GM21737 (cell line): ENCODE results near the gene AMPH.

Experiments used
- ATAC-seq: cut with Tn5 transposase; IDR thresholded peaks from one replicate; pipeline ENCODE4 v1.9.1; 2021; ENCODE audit warnings: mild to moderate bottlenecking, moderate library complexity; ENCODE audit not compliant: unreplicated experiment

Gene AMPH

DNA sequence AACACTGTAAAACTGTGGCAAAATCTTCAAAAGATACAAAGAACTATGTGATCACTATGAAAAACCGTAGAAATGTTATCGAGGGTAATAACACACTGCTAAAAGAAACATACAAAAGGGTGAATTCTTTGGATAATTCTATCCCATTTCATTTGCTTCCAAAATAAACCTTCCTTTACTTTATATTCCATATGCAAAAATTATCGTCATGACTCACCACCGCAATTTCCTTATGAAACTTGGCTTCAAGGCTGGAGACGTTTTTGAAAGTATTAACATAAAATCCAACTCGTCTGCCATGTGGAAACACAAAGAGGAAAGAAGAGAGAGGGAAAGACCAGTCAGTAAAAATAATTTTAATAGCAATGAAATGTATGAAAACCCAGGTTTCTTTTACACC is 165.2 kb downstream of the AMPH start:
- no peak for ATAC-seq

DNA sequence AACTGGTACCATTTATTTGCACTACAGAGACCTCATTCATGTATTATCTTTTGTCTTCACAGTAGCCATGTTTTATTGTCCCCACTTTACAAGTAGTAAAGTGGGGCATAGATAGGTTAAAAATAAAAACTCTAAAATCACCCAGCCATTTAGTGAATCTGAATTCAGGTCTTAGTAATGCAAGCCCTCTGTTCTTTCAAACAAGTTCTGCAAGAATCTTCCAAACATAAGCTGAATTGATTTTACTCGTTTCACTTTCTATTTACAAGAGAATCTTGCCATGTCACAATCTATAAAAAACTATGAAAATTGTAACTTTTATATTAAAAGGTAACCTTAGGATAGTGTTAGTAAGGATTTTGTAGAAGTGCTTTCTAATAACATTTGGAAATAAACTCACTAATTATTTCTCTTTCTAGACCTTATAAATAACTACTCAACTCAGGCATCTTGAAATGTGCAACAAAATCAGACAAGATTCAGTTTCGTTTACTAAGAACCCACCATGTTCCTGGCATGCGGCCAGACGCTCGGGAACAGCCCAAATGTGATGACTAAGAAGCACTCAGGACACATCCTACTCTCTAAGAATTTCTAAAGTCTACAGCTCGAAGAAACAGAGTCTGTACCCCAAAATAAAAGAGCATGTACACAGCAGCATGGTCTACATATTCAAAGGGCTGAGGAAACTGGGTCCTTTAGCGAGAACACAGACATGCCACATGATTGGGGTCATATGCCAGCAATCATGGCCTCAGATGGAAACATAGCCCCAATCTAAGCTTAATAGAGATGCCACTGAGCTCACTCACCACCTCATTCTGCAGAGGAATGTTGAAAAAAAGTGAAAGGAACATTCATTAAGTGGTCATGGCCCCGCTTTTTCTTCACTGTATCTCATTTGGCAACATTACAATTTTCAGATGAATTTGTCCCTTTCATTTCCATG is 167.6 kb downstream of the AMPH start:
- peak; percentile 67 for ATAC-seq

- no peak for ATAC-seq
Observed at GRCh38 chr7:38462819-38463218, 168.4 kb downstream of the AMPH start.

- no peak for ATAC-seq
Observed at GRCh38 chr7:38461887-38462286, 169.3 kb downstream of the AMPH start.

DNA sequence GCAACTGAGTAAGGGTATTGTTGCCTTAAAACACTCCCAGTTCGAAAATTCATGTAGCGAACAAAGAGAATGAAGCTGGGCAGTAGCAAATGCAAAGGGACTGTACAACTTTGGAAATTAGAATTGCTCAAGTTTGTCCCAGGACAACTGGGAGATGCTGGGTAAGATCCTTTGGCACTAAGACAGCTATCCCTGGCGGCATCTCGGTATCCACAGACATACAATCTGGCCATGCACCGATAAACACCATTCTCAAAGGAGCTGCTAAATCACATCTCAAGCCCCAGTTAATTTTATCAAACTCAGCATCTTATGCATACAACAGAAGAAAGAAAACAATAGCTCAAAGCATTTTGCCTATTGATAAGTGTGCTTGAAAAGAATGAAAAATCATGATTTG is 177.3 kb downstream of the AMPH start:
- ATAC-seq, result no peak

DNA sequence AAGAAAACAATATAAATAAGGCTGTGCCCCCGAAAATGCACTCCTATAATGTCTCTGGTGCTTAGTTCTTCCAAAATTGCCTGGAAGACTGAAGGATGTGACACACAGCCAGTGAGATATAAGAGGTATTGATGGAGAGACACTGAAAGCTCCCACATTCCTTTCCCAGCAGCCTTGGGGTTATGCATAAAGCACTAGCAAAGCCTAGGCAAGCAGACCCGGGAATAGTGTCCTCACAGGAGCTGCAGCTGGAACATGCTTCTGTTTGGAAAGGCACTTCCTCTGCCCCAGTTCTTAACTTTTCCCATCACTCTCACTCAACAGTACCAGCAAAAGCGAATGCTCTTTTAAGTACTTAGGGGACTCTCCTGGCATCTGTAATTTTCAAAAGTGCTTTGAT is 178.0 kb downstream of the AMPH start:
- no peak for ATAC-seq

GRCh38 chr7:38452681-38453108 is 178.5 kb downstream of the AMPH start:
- no peak for ATAC-seq

DNA sequence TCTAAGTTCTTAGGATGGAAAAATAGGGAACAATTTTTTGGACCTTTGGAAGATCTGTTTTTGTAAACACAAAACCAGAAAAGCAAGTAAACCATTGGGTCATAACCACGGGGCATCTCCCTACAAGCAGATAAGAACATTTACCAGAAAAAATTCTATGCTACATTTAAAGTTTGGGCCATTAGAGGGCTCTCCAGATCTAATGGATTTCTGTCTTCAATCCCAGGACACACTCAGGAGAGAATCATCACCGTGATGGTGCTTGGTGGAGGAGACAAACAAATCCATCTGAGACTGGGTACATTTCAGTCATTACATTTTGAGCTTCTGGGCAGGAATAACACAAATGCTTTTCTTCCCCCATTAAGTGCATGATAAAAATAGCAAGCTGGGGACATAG is 179.3 kb downstream of the AMPH start:
- no peak for ATAC-seq

- no peak for ATAC-seq
Observed at GRCh38 chr7:38448584-38449234, 182.5 kb downstream of the AMPH start.

GRCh38 chr7:38448054-38448453 is 183.1 kb downstream of the AMPH start:
- ATAC-seq, result no peak

DNA sequence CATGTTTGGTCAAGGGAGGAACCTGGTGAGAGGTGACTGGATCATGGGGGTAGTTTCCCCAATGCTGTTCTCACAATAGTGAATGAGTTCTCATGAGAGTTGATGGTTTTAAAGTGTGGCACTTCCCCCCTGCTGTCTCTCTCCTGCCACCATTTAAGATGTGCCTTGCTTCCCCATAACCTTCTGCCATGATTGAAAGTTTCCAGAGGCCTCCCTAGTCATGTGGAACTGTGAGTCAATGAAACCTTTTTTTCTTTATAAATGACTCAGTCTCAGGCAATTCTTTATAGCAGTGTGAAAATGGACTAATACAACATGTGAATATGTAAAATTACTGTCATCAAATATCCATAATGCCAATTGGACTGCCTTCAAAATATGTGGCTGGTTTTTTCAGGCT is 192.2 kb downstream of the AMPH start:
- no peak for ATAC-seq

GRCh38 chr7:38432671-38433070 is 198.5 kb downstream of the AMPH start:
- ATAC-seq, result no peak

DNA sequence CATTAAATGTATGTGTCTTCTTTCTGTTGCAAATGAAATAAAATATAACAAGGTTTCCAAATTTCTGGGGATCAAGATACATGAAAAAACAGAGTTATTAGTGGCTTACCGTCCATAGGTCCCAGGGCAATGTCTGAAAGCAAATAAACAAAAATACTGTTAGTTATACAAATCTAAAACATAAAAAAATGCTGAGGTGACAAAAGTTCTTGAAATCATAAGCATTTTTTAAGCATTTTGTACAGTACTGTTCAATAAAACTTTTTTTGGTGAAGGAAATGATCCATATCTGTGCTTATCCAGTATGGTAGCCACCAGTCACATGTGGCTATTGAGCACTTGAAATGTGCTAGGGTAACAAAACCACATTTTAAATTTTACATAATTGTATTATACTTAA is 199.1 kb downstream of the AMPH start:
- no peak for ATAC-seq

DNA sequence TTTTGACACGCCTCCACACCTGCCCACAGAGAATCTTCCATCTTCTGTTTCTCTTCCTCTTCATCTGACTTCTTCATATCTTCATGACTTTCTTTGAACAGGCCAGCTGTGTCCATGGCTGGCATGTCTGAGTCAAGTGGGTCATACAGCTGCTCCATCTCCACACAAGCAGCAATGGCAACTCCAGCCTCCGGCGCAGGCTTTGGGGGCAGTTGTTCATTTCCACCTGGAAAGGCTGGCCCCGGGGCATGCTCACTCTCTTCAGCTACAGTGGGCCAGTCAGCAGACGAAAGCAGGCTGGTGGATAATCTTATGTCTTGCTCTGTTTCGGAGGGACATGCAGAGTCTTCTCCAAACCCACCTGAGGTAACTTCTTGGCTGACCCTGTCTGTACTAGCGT is 202.1 kb downstream of the AMPH start:
- no peak for ATAC-seq

GRCh38 chr7:38428041-38428440 is 203.1 kb downstream of the AMPH start:
- no peak for ATAC-seq

DNA sequence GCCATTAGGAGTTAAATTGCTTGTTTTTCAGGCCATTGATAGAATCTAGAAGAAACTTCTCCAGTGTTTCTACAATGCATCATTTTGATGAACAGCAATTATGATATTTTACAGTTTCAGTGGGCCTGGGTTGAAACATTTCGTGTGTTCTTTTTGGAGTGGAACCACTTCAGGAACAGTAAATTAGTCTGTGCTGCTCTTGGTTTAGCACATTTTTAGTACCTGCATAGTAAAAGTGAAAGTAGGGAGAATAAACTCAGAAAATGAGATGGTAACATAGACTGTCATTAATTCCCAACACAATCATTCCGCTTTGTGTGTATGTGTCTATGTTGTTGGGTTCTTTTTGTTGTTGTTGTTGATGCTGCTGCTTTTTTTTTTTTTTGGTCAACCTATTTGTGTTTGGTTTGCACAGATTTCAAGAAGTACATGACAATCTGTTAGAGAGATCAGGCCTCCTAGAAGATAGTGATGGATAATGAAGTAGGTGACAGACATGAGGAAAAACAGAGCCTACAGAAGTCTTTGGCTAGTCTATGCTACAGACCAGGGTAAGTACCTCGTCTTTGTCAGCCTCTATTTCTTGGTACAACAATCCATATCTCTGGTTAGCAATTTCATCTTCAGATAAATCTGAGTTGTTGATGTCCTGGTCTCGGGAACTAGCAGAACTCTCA is 203.8 kb downstream of the AMPH start:
- ATAC-seq, result no peak

DNA sequence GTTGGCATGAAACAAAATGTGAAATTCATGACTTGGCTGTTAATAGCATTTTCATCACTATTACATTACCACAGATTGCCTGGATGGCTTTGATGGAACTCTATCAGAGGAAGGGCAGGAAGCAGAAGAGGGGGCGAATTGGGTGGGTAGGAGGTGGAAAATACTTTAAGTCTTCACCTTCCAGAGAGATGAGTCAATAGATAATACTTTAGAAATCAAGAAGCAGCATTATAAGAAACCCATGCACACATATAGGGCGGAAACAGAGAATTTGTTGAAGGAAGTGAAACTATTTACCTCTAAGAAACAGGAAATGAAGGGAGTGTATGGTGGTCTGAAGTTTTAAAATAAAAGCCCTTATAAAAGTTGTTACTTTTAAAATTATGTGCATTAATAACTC is 205.7 kb downstream of the AMPH start:
- no peak for ATAC-seq

DNA sequence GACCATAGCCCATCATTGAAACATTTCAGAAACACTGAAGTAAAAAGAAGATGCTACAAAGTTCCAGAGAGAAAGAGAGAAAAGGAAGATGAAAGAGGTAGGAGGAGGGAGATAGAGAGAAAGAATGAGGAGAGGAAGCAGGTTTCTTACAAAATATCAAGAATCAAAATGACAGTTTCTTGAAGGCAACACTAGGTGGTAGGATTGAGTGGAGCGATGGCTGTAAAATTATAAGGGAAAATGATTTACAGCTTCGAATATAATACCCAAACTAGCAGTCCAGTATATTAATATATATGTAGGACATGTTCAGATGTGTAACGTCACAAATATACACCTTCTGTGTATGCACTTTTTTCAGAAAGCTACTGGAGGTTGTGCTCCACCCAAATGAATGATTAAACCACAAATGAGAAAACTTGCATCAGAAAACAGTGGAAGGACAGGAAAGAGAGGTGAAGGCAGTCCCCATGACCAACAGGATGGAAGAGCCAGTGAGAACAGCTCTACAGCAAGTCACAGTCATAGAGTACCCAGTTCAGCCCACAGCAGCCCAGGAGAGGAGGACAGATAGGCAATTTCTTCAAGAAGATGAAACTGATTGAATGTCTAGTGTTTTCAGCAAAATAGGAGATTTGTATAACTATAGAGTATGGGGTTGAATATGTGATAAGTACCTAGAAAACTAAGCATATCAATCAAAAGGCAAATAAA is 206.3 kb downstream of the AMPH start:
- ATAC-seq, result no peak

DNA sequence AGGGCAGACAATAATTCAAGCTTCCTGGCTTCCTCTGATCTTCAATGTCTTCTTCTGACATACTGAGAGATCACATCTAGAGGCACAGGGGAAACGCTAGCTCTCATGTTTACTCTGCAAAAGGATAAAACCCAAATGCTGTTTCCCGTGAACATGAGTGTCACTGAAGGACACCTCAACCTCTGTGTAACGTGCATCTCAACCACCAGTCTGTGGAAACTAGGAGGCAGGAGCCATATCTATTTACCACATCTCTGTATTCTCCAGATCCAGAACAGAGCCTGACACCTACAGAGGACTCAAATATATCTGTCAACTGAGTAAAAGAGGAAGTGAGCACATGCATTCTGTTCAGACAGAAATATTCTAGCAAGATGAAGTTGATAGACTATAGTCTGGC is 217.4 kb downstream of the AMPH start:
- ATAC-seq, result no peak

DNA sequence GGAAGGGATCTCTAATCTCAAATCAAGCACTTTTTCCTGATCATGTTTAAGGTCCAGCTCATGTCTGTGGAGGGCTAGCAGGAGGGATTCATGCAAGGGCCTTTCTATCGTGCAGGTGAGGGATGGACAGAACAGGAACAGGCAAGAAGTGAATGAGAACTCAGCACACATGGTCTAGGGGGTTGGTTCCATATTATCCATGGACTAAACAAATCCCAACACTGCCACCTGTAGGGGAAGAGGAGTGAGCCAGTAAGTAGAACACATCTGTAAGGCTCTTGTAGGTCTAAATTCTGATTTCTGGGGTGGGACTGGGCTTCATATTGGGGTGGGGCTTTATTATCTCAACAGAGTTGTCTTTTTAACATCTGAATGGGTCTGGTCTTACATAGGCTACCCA is 219.8 kb downstream of the AMPH start:
- ATAC-seq, result no peak

DNA sequence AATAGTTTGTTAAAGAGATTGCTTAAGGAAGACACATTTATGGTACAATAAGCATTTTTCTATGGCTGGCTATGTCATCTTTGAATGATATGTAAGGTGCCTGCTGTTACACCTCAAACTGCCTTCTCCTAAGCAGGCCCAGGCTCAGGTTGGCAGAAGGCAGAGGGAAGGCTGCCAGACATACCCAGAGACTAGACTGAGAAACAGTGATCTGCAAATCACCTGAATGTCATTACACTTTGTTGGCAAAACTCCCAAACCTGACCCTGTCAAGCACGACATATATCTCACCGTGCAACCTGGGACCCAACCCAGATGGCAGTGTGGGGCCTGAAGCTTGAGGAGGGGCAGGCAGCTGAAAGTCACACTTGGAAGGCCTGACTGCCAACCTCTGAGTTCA is 221.1 kb downstream of the AMPH start:
- no peak for ATAC-seq
